ENCODE results near the gene NAA10. TPM values are rescaled to one million over a fixed set of nuclear protein-coding genes. Genes with fewer than 3 reads are reported as not detected.
A peak's percentile ranks its signal among the peaks of the same experiment; 100 is the strongest.

NAA10 gene
- total and polyA plus RNA-seq, 2 of the 13 experiments (the other 11 are each of a cell fraction or from before 2014, with no cell fraction given), result 49.2 to 51.7 TPM

DNA sequence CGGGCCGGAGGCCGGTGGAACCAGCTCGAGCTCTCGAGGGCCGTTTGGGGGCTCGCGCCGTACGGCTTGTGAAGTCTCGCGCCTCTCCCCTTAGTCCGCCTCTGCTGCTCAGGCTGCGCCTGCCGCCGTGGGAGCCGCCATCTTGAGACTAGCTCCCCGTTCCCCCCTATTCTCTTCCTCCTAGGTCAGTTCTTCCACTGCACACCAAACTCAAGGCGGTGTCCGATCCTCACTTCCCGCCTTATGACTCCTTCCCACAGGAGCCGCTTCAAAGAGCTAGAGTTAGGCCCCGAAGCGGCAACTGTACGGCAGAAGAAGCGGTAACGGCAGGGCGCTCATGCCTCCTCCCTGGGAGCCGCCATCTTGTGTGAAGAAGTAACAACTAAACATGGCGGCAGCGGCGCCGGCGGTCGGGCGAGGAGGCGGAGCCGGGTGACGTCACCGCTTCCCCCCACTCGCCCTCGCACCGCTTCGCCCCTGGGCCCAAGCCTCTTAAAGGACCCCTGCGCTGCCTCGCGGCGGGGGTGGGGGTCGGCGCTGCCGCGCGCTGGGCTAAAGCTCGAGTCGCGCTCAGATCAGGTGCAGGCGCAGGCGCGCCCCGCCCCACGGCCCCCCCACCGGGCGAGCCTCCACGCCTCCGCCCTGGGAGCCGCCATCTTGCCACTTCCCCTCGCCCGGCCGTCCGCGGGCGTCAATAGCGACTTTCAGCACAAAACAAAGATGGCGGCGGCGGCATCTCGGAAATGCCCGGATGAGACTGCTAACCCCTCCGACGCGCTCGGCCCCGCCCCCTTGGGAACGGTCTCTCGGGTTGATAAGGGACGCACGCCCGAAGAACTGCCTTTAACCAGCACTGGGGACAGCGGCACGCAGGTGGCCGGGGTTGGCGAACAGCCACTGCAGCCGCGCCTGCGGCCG, 36.9 kb upstream of the NAA10 start, which contains the start of gene HCFC1 (continued):
- TF ChIP-seq KAT8 (CRISPR knock-in tag; IDR thresholded peaks at IDR 0.05) (peak; percentile 18; the same call in 1 of the 2 replicates), HOXD1 (CRISPR knock-in tag; IDR thresholded peaks at IDR 0.05) (no peak), NRL (CRISPR knock-in tag; IDR thresholded peaks at IDR 0.05; ENCODE audit: borderline replicate concordance) (no peak), POLR2AphosphoS2 (IDR thresholded peaks at IDR 0.05; ENCODE audit: low read depth, low read length) (no peak), ISL2 (CRISPR knock-in tag; IDR thresholded peaks at IDR 0.05) (peak; percentile 23; the same call in 1 of the 2 replicates), JUND (CRISPR knock-in tag; IDR thresholded peaks at IDR 0.05) (no peak), ZNF746 (CRISPR knock-in tag; IDR thresholded peaks at IDR 0.05) (0 out of 2 replicates have a peak, but pooled peaks have one; percentile 26), ZNF83 (CRISPR knock-in tag; IDR thresholded peaks at IDR 0.05; ENCODE audit: borderline replicate concordance) (no peak), ZNF747 (CRISPR knock-in tag; IDR thresholded peaks at IDR 0.05; ENCODE audit: borderline replicate concordance) (no peak)
- TF ChIP-seq, protein P1, sequence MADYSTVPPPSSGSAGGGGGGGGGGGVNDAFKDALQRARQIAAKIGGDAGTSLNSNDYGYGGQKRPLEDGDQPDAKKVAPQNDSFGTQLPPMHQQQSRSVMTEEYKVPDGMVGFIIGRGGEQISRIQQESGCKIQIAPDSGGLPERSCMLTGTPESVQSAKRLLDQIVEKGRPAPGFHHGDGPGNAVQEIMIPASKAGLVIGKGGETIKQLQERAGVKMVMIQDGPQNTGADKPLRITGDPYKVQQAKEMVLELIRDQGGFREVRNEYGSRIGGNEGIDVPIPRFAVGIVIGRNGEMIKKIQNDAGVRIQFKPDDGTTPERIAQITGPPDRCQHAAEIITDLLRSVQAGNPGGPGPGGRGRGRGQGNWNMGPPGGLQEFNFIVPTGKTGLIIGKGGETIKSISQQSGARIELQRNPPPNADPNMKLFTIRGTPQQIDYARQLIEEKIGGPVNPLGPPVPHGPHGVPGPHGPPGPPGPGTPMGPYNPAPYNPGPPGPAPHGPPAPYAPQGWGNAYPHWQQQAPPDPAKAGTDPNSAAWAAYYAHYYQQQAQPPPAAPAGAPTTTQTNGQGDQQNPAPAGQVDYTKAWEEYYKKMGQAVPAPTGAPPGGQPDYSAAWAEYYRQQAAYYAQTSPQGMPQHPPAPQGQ (CRISPR knock-in tag; IDR thresholded peaks at IDR 0.05; ENCODE audit: borderline replicate concordance), result no peak
- TF ChIP-seq, protein P2, sequence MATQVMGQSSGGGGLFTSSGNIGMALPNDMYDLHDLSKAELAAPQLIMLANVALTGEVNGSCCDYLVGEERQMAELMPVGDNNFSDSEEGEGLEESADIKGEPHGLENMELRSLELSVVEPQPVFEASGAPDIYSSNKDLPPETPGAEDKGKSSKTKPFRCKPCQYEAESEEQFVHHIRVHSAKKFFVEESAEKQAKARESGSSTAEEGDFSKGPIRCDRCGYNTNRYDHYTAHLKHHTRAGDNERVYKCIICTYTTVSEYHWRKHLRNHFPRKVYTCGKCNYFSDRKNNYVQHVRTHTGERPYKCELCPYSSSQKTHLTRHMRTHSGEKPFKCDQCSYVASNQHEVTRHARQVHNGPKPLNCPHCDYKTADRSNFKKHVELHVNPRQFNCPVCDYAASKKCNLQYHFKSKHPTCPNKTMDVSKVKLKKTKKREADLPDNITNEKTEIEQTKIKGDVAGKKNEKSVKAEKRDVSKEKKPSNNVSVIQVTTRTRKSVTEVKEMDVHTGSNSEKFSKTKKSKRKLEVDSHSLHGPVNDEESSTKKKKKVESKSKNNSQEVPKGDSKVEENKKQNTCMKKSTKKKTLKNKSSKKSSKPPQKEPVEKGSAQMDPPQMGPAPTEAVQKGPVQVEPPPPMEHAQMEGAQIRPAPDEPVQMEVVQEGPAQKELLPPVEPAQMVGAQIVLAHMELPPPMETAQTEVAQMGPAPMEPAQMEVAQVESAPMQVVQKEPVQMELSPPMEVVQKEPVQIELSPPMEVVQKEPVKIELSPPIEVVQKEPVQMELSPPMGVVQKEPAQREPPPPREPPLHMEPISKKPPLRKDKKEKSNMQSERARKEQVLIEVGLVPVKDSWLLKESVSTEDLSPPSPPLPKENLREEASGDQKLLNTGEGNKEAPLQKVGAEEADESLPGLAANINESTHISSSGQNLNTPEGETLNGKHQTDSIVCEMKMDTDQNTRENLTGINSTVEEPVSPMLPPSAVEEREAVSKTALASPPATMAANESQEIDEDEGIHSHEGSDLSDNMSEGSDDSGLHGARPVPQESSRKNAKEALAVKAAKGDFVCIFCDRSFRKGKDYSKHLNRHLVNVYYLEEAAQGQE (IDR thresholded peaks at IDR 0.05; ENCODE audit: borderline replicate concordance in 1 of 2, low read depth in 1 of 2, low read length in 2 of 2), result no peak
- TF ChIP-seq, protein P3, sequence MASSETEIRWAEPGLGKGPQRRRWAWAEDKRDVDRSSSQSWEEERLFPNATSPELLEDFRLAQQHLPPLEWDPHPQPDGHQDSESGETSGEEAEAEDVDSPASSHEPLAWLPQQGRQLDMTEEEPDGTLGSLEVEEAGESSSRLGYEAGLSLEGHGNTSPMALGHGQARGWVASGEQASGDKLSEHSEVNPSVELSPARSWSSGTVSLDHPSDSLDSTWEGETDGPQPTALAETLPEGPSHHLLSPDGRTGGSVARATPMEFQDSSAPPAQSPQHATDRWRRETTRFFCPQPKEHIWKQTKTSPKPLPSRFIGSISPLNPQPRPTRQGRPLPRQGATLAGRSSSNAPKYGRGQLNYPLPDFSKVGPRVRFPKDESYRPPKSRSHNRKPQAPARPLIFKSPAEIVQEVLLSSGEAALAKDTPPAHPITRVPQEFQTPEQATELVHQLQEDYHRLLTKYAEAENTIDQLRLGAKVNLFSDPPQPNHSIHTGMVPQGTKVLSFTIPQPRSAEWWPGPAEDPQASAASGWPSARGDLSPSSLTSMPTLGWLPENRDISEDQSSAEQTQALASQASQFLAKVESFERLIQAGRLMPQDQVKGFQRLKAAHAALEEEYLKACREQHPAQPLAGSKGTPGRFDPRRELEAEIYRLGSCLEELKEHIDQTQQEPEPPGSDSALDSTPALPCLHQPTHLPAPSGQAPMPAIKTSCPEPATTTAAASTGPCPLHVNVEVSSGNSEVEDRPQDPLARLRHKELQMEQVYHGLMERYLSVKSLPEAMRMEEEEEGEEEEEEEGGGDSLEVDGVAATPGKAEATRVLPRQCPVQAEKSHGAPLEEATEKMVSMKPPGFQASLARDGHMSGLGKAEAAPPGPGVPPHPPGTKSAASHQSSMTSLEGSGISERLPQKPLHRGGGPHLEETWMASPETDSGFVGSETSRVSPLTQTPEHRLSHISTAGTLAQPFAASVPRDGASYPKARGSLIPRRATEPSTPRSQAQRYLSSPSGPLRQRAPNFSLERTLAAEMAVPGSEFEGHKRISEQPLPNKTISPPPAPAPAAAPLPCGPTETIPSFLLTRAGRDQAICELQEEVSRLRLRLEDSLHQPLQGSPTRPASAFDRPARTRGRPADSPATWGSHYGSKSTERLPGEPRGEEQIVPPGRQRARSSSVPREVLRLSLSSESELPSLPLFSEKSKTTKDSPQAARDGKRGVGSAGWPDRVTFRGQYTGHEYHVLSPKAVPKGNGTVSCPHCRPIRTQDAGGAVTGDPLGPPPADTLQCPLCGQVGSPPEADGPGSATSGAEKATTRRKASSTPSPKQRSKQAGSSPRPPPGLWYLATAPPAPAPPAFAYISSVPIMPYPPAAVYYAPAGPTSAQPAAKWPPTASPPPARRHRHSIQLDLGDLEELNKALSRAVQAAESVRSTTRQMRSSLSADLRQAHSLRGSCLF (CRISPR knock-in tag; IDR thresholded peaks at IDR 0.05; ENCODE audit: borderline replicate concordance), result no peak
- TF ChIP-seq, protein P4, sequence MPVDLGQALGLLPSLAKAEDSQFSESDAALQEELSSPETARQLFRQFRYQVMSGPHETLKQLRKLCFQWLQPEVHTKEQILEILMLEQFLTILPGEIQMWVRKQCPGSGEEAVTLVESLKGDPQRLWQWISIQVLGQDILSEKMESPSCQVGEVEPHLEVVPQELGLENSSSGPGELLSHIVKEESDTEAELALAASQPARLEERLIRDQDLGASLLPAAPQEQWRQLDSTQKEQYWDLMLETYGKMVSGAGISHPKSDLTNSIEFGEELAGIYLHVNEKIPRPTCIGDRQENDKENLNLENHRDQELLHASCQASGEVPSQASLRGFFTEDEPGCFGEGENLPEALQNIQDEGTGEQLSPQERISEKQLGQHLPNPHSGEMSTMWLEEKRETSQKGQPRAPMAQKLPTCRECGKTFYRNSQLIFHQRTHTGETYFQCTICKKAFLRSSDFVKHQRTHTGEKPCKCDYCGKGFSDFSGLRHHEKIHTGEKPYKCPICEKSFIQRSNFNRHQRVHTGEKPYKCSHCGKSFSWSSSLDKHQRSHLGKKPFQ (CRISPR knock-in tag; IDR thresholded peaks at IDR 0.05; ENCODE audit: insufficient replicate concordance), result no peak
- TF ChIP-seq, protein P5, sequence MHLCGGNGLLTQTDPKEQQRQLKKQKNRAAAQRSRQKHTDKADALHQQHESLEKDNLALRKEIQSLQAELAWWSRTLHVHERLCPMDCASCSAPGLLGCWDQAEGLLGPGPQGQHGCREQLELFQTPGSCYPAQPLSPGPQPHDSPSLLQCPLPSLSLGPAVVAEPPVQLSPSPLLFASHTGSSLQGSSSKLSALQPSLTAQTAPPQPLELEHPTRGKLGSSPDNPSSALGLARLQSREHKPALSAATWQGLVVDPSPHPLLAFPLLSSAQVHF (CRISPR knock-in tag; IDR thresholded peaks at IDR 0.05), result no peak
